ENCODE results near the gene SLC35A3.
"Not testable (repeated sequence)": the region's sequence is repeated elsewhere in the genome, so short reads cannot be mapped to it uniquely, and the experiment has no call there.

SLC35A3 gene

GRCh38 chr1:99944192-99944591 is 25.6 kb upstream of the SLC35A3 start:
- H3K4me3 ChIP-seq (replicated peaks; ENCODE audit: low read depth, low read length), result no peak overlapping the region
- no peak for DNase-seq (ENCODE audit: extremely low read depth, low read depth)
- no peak for TF ChIP-seq CTCF (IDR thresholded peaks at IDR 0.05; ENCODE audit: low read depth, low read length, missing control alignments)

- H3K4me3 ChIP-seq (replicated peaks; ENCODE audit: low read depth, low read length), result no peak overlapping the region
- no peak for DNase-seq (ENCODE audit: extremely low read depth, low read depth)
- TF ChIP-seq CTCF (IDR thresholded peaks at IDR 0.05; ENCODE audit: low read depth, low read length, missing control alignments), result no peak
Measured at GRCh38 chr1:99945174-99945573, 24.6 kb upstream of the SLC35A3 start.

GRCh38 chr1:99950486-99950885 is 19.3 kb upstream of the SLC35A3 start:
- TF ChIP-seq CTCF (IDR thresholded peaks at IDR 0.05; ENCODE audit: low read depth, low read length, missing control alignments), result no peak
- no peak overlapping the region for H3K4me3 ChIP-seq (replicated peaks; ENCODE audit: low read depth, low read length)
- DNase-seq (ENCODE audit: extremely low read depth, low read depth), result no peak

GRCh38 chr1:99952522-99952921 is 17.3 kb upstream of the SLC35A3 start:
- DNase-seq (ENCODE audit: extremely low read depth, low read depth), result no peak
- TF ChIP-seq CTCF (IDR thresholded peaks at IDR 0.05; ENCODE audit: low read depth, low read length, missing control alignments), result no peak
- no peak overlapping the region for H3K4me3 ChIP-seq (replicated peaks; ENCODE audit: low read depth, low read length)

- no peak for TF ChIP-seq CTCF (IDR thresholded peaks at IDR 0.05; ENCODE audit: low read depth, low read length, missing control alignments)
- no peak overlapping the region for H3K4me3 ChIP-seq (replicated peaks; ENCODE audit: low read depth, low read length)
- DNase-seq (ENCODE audit: extremely low read depth, low read depth), result no peak
Measured at GRCh38 chr1:99955375-99955774, 14.4 kb upstream of the SLC35A3 start.

- no peak overlapping the region for H3K4me3 ChIP-seq (replicated peaks; ENCODE audit: low read depth, low read length)
- DNase-seq (ENCODE audit: extremely low read depth, low read depth), result no peak
- no peak for TF ChIP-seq CTCF (IDR thresholded peaks at IDR 0.05; ENCODE audit: low read depth, low read length, missing control alignments)
Measured at GRCh38 chr1:99956755-99957154, 13.0 kb upstream of the SLC35A3 start.

- no peak for TF ChIP-seq CTCF (IDR thresholded peaks at IDR 0.05; ENCODE audit: low read depth, low read length, missing control alignments)
- DNase-seq (ENCODE audit: extremely low read depth, low read depth), result no peak
- no peak overlapping the region for H3K4me3 ChIP-seq (replicated peaks; ENCODE audit: low read depth, low read length)
Measured at GRCh38 chr1:99957818-99958217, 12.0 kb upstream of the SLC35A3 start.

GRCh38 chr1:99959189-99959705 is 10.5 kb upstream of the SLC35A3 start:
- not testable (repeated sequence) for DNase-seq (ENCODE audit: extremely low read depth, low read depth); H3K4me3 ChIP-seq (replicated peaks; ENCODE audit: low read depth, low read length)

GRCh38 chr1:99960260-99960659 is 9.5 kb upstream of the SLC35A3 start:
- not testable (repeated sequence) for H3K4me3 ChIP-seq (replicated peaks; ENCODE audit: low read depth, low read length); DNase-seq (ENCODE audit: extremely low read depth, low read depth)
